Measurements from ENCODE around the gene FOS. TPM values are rescaled to one million over a fixed set of nuclear protein-coding genes. Genes with fewer than 3 reads are reported as not detected.

Gene FOS
- total and polyA plus RNA-seq, 2 of the 13 experiments (the other 11 are each of a cell fraction or from before 2014, with no cell fraction given) = 15.9 to 24.2 TPM

GRCh38 chr14:75246546-75247285, 31.9 kb upstream of the FOS start:
- no peaks in the 10 kb centered on the region for H3K9me3 ChIP-seq (ENCODE audit: low read length)
- H3K27ac ChIP-seq (ENCODE audit: extremely low read length, insufficient read depth, low read length) = no peak overlapping the region
- 16% methylated on average over 7 of the region's 7 CpGs for WGBS (ENCODE audit: low lambda C conversion rate)
- DNase-seq (ENCODE audit: low spot score) = no peak
- no TSS peak for BruUV-seq (replicated peaks)
- TF ChIP-seq HES4 (CRISPR knock-in tag; IDR thresholded peaks at IDR 0.05; ENCODE audit: borderline replicate concordance) (no peak), HDAC1 (CRISPR knock-in tag; IDR thresholded peaks at IDR 0.05) (no peak), ZMYM2 (CRISPR knock-in tag; IDR thresholded peaks at IDR 0.05) (peak; percentile 70; the same call in 1 of the 2 replicates), CHD4 (IDR thresholded peaks at IDR 0.05; ENCODE audit: borderline replicate concordance, low read length) (no peak), ZNF652 (CRISPR knock-in tag; IDR thresholded peaks at IDR 0.05; ENCODE audit: borderline replicate concordance, low read depth) (no peak), DPF2 (CRISPR knock-in tag; IDR thresholded peaks at IDR 0.05; ENCODE audit: borderline replicate concordance, low read depth) (no peak), ATF6 (CRISPR knock-in tag; conservative IDR thresholded peaks at IDR 0.05) (no peak), EED (CRISPR knock-in tag; IDR thresholded peaks at IDR 0.05) (no peak), ZNF121 (CRISPR knock-in tag; IDR thresholded peaks at IDR 0.05) (0 out of 2 replicates have a peak, but pooled peaks have one; percentile 43), ZNF770 (CRISPR knock-in tag; IDR thresholded peaks at IDR 0.05) (peak; percentile 90), ZNF672 (CRISPR knock-in tag; IDR thresholded peaks at IDR 0.05) (no peak), ZNF777 (CRISPR knock-in tag; IDR thresholded peaks at IDR 0.05) (peak; percentile 3; the same call in 1 of the 2 replicates)
- in situ Hi-C loops (cut with HindIII; ENCODE audit: extremely low pct_ligation_motif_present, low pct_unique_long_range_greater_than_20kb) (no loop called here), intact Hi-C loops (cut with micrococcal nuclease; ENCODE audit: unreplicated experiment) (no loop called here)
- H3K9ac ChIP-seq (ENCODE audit: insufficient read depth, low read depth, low read length) = no peak overlapping the region
- H3K4me2 ChIP-seq (ENCODE audit: low read depth, low read length) = peak overlapping the region; percentile 75
- no peak overlapping the region for H2AFZ ChIP-seq (ENCODE audit: low read length)
- no peak for FAIRE-seq
- peak overlapping the region in 1 of 3 experiments; percentile 36; a peak in 1 of 6 replicates for H3K4me3 ChIP-seq (replicated peaks in 1 of 3; ENCODE audit: insufficient read depth in 1 of 3, low read depth in 2 of 3, low read length in 3 of 3)
- ATAC-seq = no peak
- POLR2A ChIA-PET = interaction anchor here (0.9 kb wide), 1 partner anchor 12 kb away, joined by 4 read pairs; no protein-coding TSS in a partner anchor
- no peaks in the 10 kb centered on the region for H4K20me1 ChIP-seq (ENCODE audit: insufficient read depth, low read length)
- CTCF ChIA-PET (ENCODE audit: low intra/inter-chr PET ratio, low total read pairs) = no interaction called here
- H3K79me2 ChIP-seq (ENCODE audit: insufficient read depth, low read length) = no peaks in the 10 kb centered on the region
- peaks cover 32% of the 10 kb centered on the region for H3K4me1 ChIP-seq (ENCODE audit: insufficient read depth, low read length)
- no peaks in the 10 kb centered on the region for H3K36me3 ChIP-seq (replicated peaks in 1 of 2; ENCODE audit: control insufficient read depth in 1 of 2, insufficient read depth in 2 of 2, low read length in 2 of 2)
- peaks cover 0 to 13% of the 10 kb centered on the region in 2 experiments; a peak in 3 of 5 replicates for H3K27me3 ChIP-seq (ENCODE audit: control insufficient read depth in 1 of 2, insufficient read depth in 2 of 2, low read length in 2 of 2)
